CD4-positive, alpha-beta T cell (primary cell): ENCODE results near the gene NTRK1. TPM values are rescaled to one million over a fixed set of nuclear protein-coding genes. Genes with fewer than 3 reads are reported as not detected.

Experiments
- ATAC-seq: fragments of 200-7000 bp; cut with Tn5 transposase; one replicate; pipeline ENCODE4 v1.10.0; 2022; ENCODE audit warnings: mild to moderate bottlenecking; ENCODE audit not compliant: poor library complexity
- CTCF ChIA-PET: fragments of 350-600 bp; sonication (Branson Sonifier 250); formaldehyde crosslinking; loops from one replicate; lab custom pipeline; 2021; ENCODE audit warnings: antibody characterized with exemption, inconsistent platforms; lab: Charles Lee
- POLR2A ChIA-PET: fragments of 350-600 bp; sonication (Branson Sonifier 250); formaldehyde crosslinking; loops from one replicate; lab custom pipeline; 2021; ENCODE audit warnings: antibody characterized with exemption, inconsistent platforms; lab: Charles Lee
- DNase-seq, 14 experiments: peaks; one replicate each; pipeline ENCODE4 v3.0.0-alpha.2; 2013 to 2020; ENCODE audit warnings: mixed read lengths in 2 of 14
- H3K27ac ChIP-seq, 2 donors: one replicate each; pipeline versions ENCODE4 v1.5.1 to v1.7.0; 2013; ENCODE audit warnings: low read length in 2 of 2, low read depth in 1 of 2, mild to moderate bottlenecking in 1 of 2
- H3K27me3 ChIP-seq, 2 experiments: 1 replicate in 1 of 2; 2 replicates in 1 of 2; pipeline versions ENCODE4 v1.6.1 to v1.7.0; 2013; ENCODE audit warnings: low read length in 2 of 2, control low read depth in 1 of 2, mild to moderate bottlenecking in 1 of 2, moderate library complexity in 1 of 2; ENCODE audit not compliant: insufficient read depth in 2 of 2, control insufficient read depth in 1 of 2
- H3K36me3 ChIP-seq: one replicate; pipeline ENCODE4 v1.6.1; 2013; ENCODE audit warnings: low read length, control low read depth; ENCODE audit not compliant: insufficient read depth
- H3K4me1 ChIP-seq: one replicate; pipeline ENCODE4 v1.6.1; 2013; ENCODE audit warnings: low read length, control low read depth; ENCODE audit not compliant: insufficient read depth
- H3K4me3 ChIP-seq: one replicate; pipeline ENCODE4 v1.5.1; 2013; ENCODE audit warnings: mild to moderate bottlenecking, low read length, moderate library complexity
- H3K9me3 ChIP-seq, 2 experiments: 1 replicate in 1 of 2; 2 replicates in 1 of 2; pipeline versions ENCODE4 v1.6.1 to v1.7.0; 2013; ENCODE audit warnings: low read length in 2 of 2, mild to moderate bottlenecking in 2 of 2, control low read depth in 1 of 2, moderate library complexity in 1 of 2; ENCODE audit not compliant: control insufficient read depth in 1 of 2, insufficient read depth in 1 of 2
- H3K27ac Mint-ChIP-seq: one replicate; pipeline ENCODE4 v1.8.0; 2020; ENCODE audit warnings: mixed read lengths
- H3K27me3 Mint-ChIP-seq: one replicate; pipeline ENCODE4 v1.8.0; 2021; ENCODE audit warnings: mixed read lengths
- H3K36me3 Mint-ChIP-seq: one replicate; pipeline ENCODE4 v1.8.0; 2021; ENCODE audit warnings: low read depth, mixed read lengths
- H3K4me1 Mint-ChIP-seq: one replicate; pipeline ENCODE4 v1.8.0; 2021; ENCODE audit warnings: low read depth, mixed read lengths
- H3K4me3 Mint-ChIP-seq: one replicate; pipeline ENCODE4 v1.8.0; 2020; ENCODE audit warnings: mild to moderate bottlenecking, mixed read lengths
- H3K9me3 Mint-ChIP-seq: one replicate; pipeline ENCODE4 v1.8.0; 2020; ENCODE audit warnings: mixed read lengths
- intact Hi-C, 2 experiments: fragments of 100-400 bp; cut with DNase I in 1 of 2; cut with micrococcal nuclease in 1 of 2; formaldehyde crosslinking; loops; one replicate each; pipeline versions ENCODE4 v1.15.1 to v1.9.0; 2023 to 2025; cut with DNase I, micrococcal nuclease
- total RNA-seq, 174 experiments: library from RNA in 2 of 174; stranded (reverse) in 2 of 174; gene quantifications; one replicate each; pipeline ENCODE4 v1.2.3 and lab custom pipeline; 2021 to 2026
- TF ChIP-seq, protein P1 (sequence below): fragments of 200-600 bp; IDR thresholded peaks from one replicate; pipeline ENCODE4 v1.8.0; 2022; ENCODE audit warnings: antibody characterized with exemption, mild to moderate bottlenecking

Gene NTRK1
- total RNA-seq, 2 experiments from 2014 or later: 0.42 to 0.52 TPM

DNA sequence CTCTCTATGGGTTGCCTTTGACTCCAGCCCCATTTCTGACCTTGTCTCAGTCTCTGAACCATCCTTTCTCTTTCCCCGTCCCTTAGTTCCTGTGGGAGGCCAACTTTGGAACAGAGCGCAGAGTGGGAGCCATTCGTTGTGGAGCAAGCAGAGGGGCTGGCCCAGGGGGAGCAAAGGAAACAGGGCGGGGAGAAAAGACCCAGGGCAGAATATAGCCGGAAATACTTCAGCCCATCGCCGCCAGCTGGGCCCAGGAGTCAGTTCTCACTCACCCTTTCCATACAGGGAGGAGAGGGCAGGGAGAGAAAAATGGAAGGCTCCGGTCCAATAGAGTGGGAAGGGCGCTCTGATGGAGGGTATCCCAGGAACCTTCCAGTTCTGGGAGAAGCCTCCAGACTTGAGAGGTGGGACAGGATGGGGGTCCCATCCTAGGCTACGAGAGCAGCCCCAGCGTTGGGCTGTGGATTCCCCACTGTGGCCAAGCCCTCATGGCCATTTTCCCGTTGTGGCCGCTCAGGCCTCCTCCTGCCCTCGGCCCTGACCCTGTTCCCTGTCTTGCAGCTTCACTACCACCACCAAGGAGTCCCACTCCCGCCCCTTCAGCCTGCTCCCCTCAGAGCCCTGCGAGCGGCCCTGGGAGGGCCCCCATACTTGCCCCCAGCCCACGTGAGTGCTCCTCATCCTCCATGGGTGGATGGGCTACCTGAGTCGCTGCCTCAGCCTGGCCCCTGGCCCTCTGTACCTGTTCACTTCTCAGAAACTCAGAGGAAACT, 43.7 kb downstream of the NTRK1 start:
- POLR2A ChIA-PET: no interaction called here
- CTCF ChIA-PET: no interaction called here
- TF ChIP-seq, protein P1, sequence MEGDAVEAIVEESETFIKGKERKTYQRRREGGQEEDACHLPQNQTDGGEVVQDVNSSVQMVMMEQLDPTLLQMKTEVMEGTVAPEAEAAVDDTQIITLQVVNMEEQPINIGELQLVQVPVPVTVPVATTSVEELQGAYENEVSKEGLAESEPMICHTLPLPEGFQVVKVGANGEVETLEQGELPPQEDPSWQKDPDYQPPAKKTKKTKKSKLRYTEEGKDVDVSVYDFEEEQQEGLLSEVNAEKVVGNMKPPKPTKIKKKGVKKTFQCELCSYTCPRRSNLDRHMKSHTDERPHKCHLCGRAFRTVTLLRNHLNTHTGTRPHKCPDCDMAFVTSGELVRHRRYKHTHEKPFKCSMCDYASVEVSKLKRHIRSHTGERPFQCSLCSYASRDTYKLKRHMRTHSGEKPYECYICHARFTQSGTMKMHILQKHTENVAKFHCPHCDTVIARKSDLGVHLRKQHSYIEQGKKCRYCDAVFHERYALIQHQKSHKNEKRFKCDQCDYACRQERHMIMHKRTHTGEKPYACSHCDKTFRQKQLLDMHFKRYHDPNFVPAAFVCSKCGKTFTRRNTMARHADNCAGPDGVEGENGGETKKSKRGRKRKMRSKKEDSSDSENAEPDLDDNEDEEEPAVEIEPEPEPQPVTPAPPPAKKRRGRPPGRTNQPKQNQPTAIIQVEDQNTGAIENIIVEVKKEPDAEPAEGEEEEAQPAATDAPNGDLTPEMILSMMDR: no peak
- Mint-ChIP-seq H3K27me3 (peaks cover 6% of the 10 kb centered on the region), H3K36me3 (no peaks in the 10 kb centered on the region), H3K4me3 (no peak overlapping the region), H3K4me1 (no peaks in the 10 kb centered on the region), H3K9me3 (no peaks in the 10 kb centered on the region), H3K27ac (no peak overlapping the region)
- Histone ChIP-seq H3K4me3 (no peak overlapping the region), H3K4me1 (no peaks in the 10 kb centered on the region), H3K36me3 (no peaks in the 10 kb centered on the region), H3K27ac (no peak overlapping the region), H3K9me3 (peaks cover 0 to 12% of the 10 kb centered on the region in 2 experiments), H3K27me3 (peaks cover 0 to 5% of the 10 kb centered on the region in 2 experiments)
- ATAC-seq (no peak), DNase-seq (no peak)
- intact Hi-C loops: no loop called here

DNA sequence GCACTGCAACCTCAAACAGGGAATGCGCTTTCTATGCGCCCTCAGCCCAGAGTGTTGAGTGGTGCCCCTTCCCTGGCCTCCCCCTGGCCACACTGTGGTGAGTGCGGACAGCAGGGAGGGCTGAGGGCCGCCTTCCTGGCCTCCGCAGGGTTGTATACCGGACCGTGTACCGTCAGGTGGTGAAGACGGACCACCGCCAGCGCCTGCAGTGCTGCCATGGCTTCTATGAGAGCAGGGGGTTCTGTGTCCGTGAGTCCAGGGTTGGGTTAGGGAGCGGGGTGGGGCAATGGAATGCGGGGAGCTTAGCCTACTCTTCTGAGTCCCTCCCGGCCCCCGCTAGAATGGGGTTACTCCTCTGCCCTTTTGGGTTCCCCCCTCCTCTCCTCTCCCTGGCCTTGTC, 44.5 kb downstream of the NTRK1 start:
- Mint-ChIP-seq H3K4me3 (no peak overlapping the region), H3K27me3 (peaks cover 6% of the 10 kb centered on the region), H3K9me3 (no peaks in the 10 kb centered on the region), H3K36me3 (no peaks in the 10 kb centered on the region), H3K27ac (no peak overlapping the region), H3K4me1 (no peaks in the 10 kb centered on the region)
- no peak overlapping the region for H3K4me3 ChIP-seq
- H3K9me3 ChIP-seq: peaks cover 0 to 18% of the 10 kb centered on the region in 2 experiments
- intact Hi-C loops: no loop called here
- DNase-seq (no peak), ATAC-seq (no peak)
- H3K27ac ChIP-seq: no peak overlapping the region
- peaks cover 0 to 5% of the 10 kb centered on the region in 2 experiments for H3K27me3 ChIP-seq
- CTCF ChIA-PET: no interaction called here
- H3K4me1 ChIP-seq: no peaks in the 10 kb centered on the region
- TF ChIP-seq, protein P1: no peak
- no peaks in the 10 kb centered on the region for H3K36me3 ChIP-seq
- POLR2A ChIA-PET: no interaction called here

DNA sequence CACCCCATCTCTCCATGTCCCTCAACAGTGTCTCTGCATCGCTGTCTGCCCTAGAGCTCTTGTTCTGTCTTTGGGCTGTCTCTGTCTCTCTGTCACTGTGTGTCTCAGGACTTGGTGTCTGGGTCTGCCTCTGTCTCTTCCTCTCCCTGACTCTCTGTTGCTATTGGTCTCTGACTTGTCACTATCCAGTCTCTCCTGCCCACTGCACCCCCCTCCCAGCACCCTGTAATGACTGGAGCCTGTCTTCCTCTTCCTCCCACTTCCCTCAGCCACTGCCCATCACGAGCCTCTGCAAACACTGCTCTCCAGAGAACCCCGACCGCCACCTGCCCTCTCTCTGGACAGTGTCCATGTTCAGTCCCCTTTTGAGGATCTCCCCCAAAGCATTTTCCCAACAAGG, 45.0 kb downstream of the NTRK1 start:
- Histone ChIP-seq H3K36me3 (no peaks in the 10 kb centered on the region), H3K27me3 (peaks cover 0 to 5% of the 10 kb centered on the region in 2 experiments), H3K4me3 (no peak overlapping the region), H3K4me1 (no peaks in the 10 kb centered on the region), H3K9me3 (peaks cover 0 to 18% of the 10 kb centered on the region in 2 experiments), H3K27ac (no peak overlapping the region)
- intact Hi-C loops: no loop called here
- no peak overlapping the region for H3K27ac Mint-ChIP-seq
- POLR2A ChIA-PET: no interaction called here
- ATAC-seq (no peak), DNase-seq (no peak)
- TF ChIP-seq, protein P1: no peak
- H3K36me3 Mint-ChIP-seq: no peaks in the 10 kb centered on the region
- CTCF ChIA-PET: no interaction called here
- no peaks in the 10 kb centered on the region for H3K9me3 Mint-ChIP-seq
- H3K4me3 Mint-ChIP-seq: no peak overlapping the region
- H3K27me3 Mint-ChIP-seq: peaks cover 10% of the 10 kb centered on the region
- H3K4me1 Mint-ChIP-seq: no peaks in the 10 kb centered on the region
